ENCODE data around the gene LAPTM4A.
A peak's percentile ranks its signal among the peaks of the same experiment; 100 is the strongest.

The LAPTM4A gene

DNA sequence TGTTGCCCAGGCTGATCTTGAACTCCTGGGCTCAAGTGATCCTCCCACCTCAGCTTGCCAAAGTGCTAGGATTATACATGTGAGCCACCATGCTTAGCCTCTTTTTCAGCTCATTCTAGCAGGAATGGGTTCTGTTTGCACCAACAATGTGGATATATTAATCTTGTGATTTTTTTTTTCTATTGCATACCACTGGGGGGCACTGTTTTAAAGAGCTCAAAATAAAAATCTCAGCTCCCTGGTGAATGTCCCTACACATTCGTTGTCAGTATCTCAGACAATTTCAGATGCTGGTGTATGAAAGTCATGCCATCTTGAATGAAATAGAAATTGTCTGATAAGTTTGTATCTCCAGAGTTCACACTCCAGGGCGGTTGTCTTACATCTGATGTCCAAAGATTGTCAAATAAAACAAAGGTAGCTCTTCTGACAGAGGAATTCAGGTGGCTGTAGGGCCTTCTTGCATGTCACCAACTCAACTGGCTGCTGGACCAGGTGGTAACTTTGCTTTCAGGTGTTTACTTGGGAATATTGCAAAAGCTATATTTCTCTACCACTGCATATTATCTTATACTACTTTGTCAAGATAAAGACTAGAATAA lies 35.8 kb downstream of the LAPTM4A start:
- DNase-seq = peak; percentile 30

DNA sequence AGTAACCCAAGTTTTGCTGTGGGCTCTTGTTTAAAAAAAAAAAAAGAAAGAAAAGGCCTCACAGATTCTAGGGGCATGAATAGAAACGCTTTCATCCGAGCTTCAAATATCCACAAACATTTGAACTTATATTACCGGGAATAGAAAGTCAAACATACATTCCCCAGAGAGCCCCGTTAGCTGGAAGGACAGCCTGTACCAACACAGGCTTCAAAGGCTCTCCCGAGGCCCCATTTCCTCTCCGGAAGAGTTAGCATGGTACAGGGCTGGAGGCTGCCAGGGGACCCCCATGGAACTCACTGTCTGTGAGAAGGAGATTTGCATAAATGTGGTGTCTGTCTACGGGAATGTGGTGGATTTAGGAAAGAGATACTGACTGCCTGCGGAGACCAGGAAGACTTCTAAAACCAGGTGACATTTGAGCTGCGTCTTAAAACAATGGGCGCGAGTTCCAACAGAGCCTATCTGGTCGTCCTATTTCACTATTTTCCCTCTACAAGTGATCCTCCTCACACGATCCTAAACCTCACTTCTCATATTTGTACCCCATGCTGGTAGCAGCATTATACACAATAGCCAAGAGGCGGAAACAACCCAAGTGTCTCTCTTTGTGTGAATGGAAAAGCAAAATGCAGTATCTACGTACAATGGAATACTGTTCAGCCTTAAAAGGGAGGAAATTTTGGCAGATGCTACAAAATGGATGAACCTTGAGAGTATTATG lies 38.1 kb downstream of the LAPTM4A start:
- DNase-seq = no peak

DNA sequence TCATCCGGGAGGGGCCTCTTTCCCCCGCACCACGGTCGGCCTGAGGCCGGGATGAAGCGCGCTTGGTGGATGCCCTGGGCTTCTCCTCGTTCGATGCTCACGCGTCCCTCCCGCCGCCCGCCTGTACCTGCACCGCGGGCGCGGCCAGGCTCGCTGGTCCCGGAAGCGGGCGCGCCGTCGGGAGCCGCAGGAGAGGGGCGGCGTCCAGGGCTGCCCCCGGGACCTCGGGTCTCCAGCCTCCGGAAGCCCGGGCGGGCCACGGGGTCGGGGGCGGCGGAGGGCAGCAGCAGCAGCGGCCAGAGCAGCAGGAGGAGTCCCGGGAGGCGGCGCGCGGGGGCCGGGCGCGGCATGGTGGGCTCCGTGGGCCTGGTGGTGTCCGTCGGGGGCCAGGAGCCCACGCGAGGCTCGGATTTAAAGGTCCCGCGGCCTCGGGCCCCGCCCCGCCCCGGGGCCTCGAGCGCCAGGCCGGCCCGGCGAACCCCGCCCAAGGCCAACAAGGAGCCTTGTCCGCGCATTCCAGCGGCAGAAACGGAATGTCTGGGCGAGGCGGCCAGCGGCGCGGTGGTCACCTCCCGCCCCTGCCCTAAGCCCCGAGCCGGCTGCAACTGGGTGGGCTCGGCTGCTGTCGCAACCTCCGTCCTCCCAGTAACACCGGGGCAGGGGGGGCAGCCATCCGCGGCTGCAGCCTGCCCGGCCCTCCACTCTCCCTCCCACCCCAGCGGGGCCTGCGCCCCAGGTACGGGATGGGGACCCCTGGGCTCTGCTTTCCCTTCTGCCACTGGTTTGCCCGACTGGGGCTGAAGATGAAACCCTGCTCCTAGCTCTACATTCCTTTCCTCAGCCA lies 38.9 kb downstream of the LAPTM4A start, which contains the start of gene MATN3:
Gene MATN3, minus strand, starts transcription at position 387 of the 844 bp plus-strand sequence. Its CDS starts 37 bp downstream, at position 350.
- DNase-seq = no peak

DNA sequence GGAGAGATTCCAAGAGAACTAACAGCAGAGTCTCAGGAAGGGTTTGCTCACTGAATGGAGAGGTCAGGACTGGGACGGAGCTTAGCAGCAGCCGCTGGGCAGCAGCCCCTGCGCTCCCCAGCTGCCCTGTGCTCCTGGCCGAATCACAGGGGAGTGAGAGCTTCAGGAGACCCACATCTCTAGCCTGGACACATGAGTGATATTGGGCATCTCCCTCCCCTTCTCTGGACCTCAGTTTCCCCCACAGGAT lies 39.5 kb downstream of the LAPTM4A start:
- no peak for DNase-seq

DNA sequence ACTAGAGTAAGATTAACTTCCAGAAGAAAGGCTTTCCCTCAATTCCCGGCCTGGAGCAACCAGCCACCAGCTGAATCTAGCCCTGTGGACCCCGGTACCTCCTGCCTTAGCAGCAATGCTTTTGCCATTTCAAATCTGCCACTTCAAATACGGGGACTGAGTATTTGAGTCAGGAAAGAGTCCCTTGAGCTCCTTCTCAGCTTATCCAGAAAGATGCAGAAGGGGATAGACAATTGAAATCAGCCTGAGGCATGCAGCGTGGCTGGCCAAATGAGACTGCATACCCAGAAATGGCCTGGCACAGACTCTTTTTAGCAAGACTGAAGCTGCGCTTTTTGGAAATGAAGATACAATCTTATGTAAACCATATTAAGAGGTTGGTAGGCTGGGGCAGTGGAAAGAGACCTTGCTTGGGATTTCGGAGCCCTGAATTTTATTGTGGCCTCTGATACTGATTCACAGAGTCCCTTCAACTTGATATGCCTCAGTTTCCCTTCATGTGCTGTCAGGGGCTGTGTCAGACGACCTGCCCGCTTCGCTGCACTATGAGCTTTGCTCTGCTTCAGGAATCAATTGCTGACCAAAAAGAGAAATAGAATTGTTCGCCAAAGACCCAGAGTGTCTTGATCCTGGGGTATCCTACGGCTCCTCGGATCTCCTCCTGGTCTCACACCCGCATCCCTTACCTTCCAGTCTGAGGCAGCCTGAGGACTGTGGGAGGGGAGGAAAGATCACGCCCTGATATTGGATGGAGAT lies 40.0 kb downstream of the LAPTM4A start:
- DNase-seq = no peak

DNA sequence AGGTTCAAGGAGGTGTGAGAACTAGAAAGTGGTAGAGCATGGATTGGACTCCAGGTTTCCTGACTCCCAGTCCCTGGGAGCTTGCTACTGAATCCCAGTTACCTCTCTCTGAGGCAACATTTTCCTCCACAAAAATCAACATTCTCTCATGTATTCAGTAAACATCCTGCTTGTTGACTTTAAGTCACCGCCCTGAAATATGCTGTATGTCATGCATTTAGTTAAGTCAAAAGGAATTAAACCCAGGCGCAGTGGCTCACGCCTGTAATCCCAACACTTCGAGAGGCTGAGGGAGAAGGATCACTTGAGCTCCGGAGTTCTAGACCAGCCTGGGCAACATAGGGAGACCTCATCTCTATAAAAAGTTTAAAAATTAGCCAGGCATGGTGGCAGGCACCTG lies 42.7 kb downstream of the LAPTM4A start:
- no peak for DNase-seq

DNA sequence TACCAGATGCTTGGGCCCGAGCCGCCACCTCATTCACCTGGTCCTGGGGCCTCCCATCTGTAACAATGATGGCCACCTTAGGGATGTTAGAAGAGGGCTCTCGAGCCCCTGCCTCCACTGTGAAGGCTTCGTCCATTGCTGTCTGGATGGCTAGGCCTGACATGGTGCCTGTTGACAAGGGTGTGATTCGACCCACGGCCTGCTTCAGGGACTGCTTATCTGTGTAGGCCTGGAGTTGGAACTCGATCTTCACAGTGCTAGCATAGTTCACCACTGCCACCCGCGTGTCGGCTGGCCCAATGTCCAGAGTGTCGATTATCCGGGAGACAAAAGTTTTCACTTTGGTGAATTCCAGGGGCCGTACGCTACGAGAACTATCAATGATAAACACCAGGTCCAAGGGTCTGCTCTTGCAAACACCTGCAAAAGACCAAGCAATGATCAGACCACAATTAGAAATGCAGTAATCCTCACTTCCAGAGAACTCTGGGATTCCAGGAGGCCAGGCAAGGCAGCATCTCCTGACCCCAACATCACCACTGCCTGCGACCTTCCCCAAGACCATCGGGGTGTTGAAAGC lies 45.4 kb downstream of the LAPTM4A start:
- no peak for DNase-seq

DNA sequence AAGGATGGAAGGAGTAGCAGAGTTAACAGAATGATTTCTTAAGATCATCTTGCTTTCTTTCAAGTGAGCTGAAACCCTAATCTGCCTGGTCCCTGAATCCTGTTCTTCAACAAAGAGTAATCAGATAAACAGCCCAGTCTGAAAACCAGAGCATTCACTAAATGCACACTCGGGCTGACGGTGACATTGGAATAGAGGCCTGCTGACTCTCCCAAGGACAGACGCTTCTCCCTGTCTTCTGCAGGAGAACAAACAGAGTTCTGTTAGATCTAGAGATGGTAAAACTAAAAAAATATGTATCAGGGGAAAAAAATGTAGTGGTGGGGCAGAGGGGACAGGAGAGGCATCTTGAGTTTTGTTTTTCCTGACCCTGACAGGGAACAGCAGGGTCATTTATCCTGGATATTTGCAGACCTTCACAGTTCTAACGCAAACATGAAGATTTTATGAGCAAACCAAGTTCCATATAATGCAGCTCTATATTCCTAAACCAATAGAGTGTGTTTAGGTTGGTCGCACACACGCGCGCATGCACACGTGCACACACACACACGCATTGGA lies 46.3 kb downstream of the LAPTM4A start:
- DNase-seq = no peak

DNA sequence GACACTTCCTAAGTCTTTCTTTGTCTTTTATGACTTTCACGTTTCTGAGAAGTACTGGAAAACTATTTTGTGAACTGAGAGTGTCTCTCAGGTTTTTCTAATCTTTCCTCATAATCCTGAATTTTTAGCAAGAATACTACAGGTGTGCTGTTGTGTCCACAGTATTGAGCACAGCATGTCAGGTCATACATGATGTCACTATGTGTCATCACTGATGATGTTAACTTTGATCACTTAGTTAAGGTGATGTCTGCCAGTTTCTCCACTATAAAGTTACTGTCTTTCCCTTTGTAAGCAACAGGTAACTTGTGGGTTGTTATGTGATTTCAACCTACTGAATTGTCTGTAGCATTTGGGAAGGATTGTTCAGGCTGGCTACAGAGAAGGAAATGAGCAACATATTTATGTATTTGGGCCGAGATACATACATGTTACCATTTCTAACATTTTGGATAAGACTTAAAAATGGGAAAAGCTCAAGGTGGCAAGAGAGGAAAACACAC lies 50.0 kb downstream of the LAPTM4A start:
- DNase-seq = no peak

DNA sequence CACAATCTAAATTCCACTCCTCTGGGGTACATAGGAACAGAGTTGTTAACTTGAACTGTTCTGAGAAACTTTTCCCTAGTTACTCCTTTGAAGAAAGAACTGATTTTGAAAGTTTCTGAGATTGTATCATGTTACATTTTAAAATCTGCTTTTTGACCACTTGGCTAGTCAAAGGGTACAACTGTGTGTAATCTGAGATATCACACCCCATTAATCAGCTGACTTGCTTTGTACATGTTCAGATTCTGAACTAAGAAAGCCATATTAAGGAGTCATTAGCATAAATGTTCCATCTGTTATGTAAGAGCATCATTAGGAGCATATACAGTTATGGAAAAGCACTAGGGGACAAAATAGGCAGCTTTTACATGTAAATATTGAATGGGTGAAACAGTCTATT lies 57.7 kb downstream of the LAPTM4A start:
- DNase-seq = no peak

DNA sequence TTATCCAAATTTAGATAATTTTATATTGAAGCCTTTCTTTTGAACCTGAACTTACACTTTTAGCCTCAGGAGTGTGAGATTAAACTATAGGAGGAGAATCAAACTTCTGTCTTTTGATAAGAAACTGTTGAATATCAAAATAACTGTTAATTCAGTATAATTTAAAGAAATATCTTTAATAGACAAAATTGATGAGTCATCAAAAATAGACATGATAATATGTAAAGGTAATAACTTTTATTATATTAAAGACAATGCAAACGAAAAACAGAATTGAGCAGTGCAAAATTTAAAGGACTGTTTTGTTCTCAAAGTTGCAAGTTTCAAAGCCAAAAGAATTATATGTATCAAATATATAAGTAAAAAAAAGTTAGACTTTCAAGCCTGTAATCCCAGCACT lies 59.5 kb downstream of the LAPTM4A start:
- no peak for DNase-seq

DNA sequence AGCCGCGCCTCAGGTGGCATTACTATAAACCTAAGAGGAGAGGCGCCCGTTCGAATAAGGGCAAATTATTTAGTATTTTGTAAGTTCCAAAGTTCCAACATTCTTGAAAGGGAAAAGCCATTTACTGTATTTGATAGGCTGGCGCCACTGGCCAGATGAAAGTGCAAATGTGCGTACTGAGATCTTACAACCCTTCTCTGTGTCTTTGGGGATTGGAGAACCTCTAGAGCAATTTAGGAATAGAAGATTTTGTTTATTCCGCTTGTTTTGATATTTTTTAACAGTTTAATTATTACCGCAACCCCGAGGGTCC lies 61.1 kb downstream of the LAPTM4A start:
- DNase-seq = no peak

DNA sequence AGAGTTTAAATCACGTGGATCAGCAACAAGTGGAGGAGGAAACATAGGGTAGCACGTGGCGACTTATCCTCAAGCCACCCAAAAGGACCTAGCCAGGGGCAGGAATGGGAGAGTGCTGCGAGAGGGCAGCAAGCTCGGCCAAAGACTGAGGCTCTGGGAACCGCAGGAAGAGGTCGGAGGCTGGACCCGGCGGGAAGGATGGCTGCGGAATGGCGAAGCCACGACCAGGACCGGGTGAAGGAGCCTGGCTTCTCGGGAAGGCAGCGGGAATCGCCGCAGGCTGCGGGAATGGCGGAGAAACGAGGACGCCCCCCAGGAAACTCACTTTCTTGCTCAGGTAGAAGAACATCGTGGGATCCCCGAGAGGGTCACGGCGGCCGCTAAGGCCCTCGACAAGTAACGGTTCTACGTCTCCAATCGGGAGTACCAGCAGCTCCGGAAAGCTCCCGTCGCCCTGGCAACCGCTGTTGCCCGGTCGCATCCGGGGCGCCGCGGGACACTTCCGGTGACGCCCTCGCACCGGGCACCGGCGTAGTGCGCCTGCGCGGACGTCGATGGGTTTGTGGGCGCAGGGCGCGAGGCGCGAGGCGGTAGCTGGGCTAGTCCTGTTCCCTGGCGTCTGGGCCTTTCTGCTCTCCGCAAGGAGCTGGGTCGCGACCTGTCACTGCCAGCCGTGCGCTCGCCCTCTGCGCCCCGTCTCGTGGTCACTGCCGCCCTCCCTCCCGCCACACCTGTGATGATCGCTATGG lies 61.6 kb downstream of the LAPTM4A start, which contains the start of gene WDR35:
Gene WDR35, minus strand, starts transcription at position 439 of the 749 bp plus-strand sequence. Its CDS starts 90 bp downstream, at position 349.
- DNase-seq = peak; percentile 96

DNA sequence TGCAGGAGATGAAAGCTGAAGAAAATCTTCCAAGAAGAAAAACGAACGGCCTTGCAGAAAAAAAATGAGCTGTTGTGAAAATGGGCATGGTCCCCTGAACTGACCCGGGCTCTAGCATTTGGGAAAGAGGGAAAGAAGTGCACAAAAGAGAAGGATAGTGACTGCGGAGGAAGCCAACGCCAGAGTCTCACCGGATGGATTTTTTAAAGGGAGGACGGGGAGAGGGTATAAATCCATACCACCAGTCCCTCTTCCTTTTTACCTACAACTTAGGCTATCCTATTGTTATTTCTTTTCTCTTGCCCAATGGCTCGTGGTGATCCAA lies 62.1 kb downstream of the LAPTM4A start:
- DNase-seq = no peak

DNA sequence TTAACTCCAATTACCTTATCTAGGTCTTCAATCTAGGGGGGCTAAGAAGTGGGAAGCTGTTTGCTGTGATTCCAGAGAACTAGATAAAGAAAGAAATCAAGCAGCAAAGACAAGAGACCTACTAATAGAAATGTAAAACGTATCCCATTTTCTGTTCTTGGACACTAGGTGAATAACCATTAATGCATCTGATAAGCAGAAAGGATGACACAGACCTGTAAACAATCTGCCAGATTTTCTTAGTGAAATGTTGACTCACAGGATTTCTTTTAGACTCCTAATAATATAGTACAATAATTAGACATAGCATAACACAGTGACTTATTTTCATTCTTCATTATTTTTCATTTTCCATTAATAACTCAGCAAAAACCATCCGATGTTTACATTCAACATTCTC lies 62.8 kb downstream of the LAPTM4A start:
- DNase-seq = no peak

DNA sequence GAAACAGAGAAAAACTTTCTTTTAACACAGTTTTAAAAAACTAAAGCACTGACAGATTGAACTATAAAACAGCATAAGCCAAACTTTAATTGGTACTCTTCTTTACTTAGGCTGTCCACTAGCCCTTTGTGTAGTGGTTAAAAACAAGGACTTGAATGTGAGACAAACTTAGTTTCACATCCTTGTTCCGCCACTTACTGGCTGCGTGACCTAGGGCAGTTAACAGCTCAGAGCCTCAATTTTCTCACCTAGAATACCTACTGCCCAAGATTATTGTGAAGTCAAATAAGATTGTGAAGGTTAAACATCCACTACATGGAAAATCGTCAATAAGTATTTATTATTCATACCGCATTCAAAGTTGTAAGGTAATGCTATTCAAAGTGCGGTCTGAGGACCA lies 63.5 kb downstream of the LAPTM4A start:
- no peak for DNase-seq
